Thymus (tissue), 11 donors: ENCODE measurements around the gene ENPP4. TPM values are rescaled to one million over a fixed set of nuclear protein-coding genes. Genes with fewer than 3 reads are reported as not detected.
"Not testable (repeated sequence)": the region's sequence is repeated elsewhere in the genome, so short reads cannot be mapped to it uniquely, and the experiment has no call there.

Source experiments
- DNase-seq, 9 donors: peaks; one replicate each; pipeline ENCODE4 v3.0.0-alpha.2; 2013; ENCODE audit warnings: low spot score in 9 of 9, low read depth in 6 of 9, missing footprints in 1 of 9
- H3K27ac ChIP-seq, 2 donors: one replicate each; pipeline ENCODE4 v1.5.1; 2013; ENCODE audit warnings: control low read depth in 1 of 2, low read depth in 1 of 2, low read length in 1 of 2, mild to moderate bottlenecking in 1 of 2, moderate library complexity in 1 of 2
- H3K27me3 ChIP-seq, 2 donors: one replicate each; pipeline ENCODE4 v1.5.1; 2013; ENCODE audit warnings: low read length in 1 of 2; ENCODE audit not compliant: control insufficient read depth in 2 of 2, insufficient read depth in 1 of 2
- H3K36me3 ChIP-seq, 2 donors: one replicate each; pipeline ENCODE4 v1.5.1; 2013; ENCODE audit warnings: low read length in 1 of 2, mild to moderate bottlenecking in 1 of 2, moderate library complexity in 1 of 2; ENCODE audit not compliant: control insufficient read depth in 2 of 2, insufficient read depth in 2 of 2
- H3K4me1 ChIP-seq, 2 donors: one replicate each; pipeline ENCODE4 v1.5.1; 2013; ENCODE audit warnings: low read length in 2 of 2; ENCODE audit not compliant: control insufficient read depth in 2 of 2, insufficient read depth in 2 of 2
- H3K4me3 ChIP-seq, 2 donors: one replicate each; pipeline ENCODE4 v1.5.1; 2013; ENCODE audit warnings: low read length in 2 of 2, control low read depth in 1 of 2, mild to moderate bottlenecking in 1 of 2
- H3K9me3 ChIP-seq, 2 donors: one replicate each; pipeline ENCODE4 v1.5.1; 2013; ENCODE audit warnings: low read length in 1 of 2, mild to moderate bottlenecking in 1 of 2; ENCODE audit not compliant: control insufficient read depth in 2 of 2, insufficient read depth in 1 of 2
- WGBS: extraction: QIAGEN DNeasy Blood & Tissue Kit; methylation state at CpG from one replicate; pipeline ENCODE4 v1.1.7; 2013; 5-methylcytosine and 5-hydroxymethylcytosine counted together
- polyA plus RNA-seq: library from polyadenylated mRNA; stranded (reverse); fragments of 200-250 nt; gene quantifications from one replicate; pipeline ENCODE4 v1.2.3, GENCODE V29; 2013
- total RNA-seq: library from RNA; stranded (reverse); fragments of 120-200 nt; gene quantifications from one replicate; pipeline ENCODE4 v1.2.4, GENCODE V29; 2013
- donor health status: healthy.

Gene ENPP4
- total and polyA plus RNA-seq, 2 donors, result 13.6 to 18.1 TPM

- Histone ChIP-seq H3K27ac (no peak overlapping the region), H3K4me1 (no peaks in the 10 kb centered on the region), H3K27me3 (no peaks in the 10 kb centered on the region), H3K9me3 (peaks cover 0 to 6% of the 10 kb centered on the region in 2 donors), H3K36me3 (no peaks in the 10 kb centered on the region), H3K4me3 (no peak overlapping the region)
- 96% methylated on average over 3 of the region's 3 CpGs for WGBS
- DNase-seq, result no peak
These were observed 11.0 kb upstream of the ENPP4 start for GRCh38 chr6:46118836-46119235.

- not testable (repeated sequence) for H3K27me3 ChIP-seq, H3K4me3 ChIP-seq
- WGBS, result 92% methylated on average over 5 of the region's 5 CpGs
These were observed 10.1 kb upstream of the ENPP4 start for GRCh38 chr6:46119679-46120078.

GRCh38 chr6:46128476-46128875, 1.3 kb upstream of the ENPP4 start:
- Histone ChIP-seq H3K9me3 (peaks cover 0 to 5% of the 10 kb centered on the region in 2 donors), H3K27me3 (no peaks in the 10 kb centered on the region), H3K27ac (no peak overlapping the region), H3K4me1 (peaks cover 3 to 6% of the 10 kb centered on the region in 2 donors), H3K4me3 (no peak overlapping the region), H3K36me3 (no peaks in the 10 kb centered on the region)
- DNase-seq, result peak in 1 of 9 donors; percentile 12
- 83% methylated on average over 3 of the region's 3 CpGs for WGBS

More at GRCh38 chr6:46119679-46120078, 10.1 kb upstream of the ENPP4 start:
- not testable (repeated sequence) for H3K9me3 ChIP-seq, H3K27ac ChIP-seq, H3K4me1 ChIP-seq, H3K36me3 ChIP-seq, DNase-seq

- H3K27ac ChIP-seq, result peak overlapping the region; percentile 64 to 86
- H3K27me3 ChIP-seq, result no peaks in the 10 kb centered on the region
- H3K36me3 ChIP-seq, result no peaks in the 10 kb centered on the region
- peaks cover 3 to 6% of the 10 kb centered on the region in 2 donors for H3K4me1 ChIP-seq
- 4% methylated on average over 10 of the region's 10 CpGs for WGBS
- no peak for DNase-seq
- peak overlapping the region; percentile 81 to 99 for H3K4me3 ChIP-seq
- H3K9me3 ChIP-seq, result peaks cover 0 to 5% of the 10 kb centered on the region in 2 donors
These were observed 529 bp upstream of the ENPP4 start for GRCh38 chr6:46129291-46129628.

GRCh38 chr6:46130666-46131065, 877 bp downstream of the ENPP4 start:
- Histone ChIP-seq H3K9me3 (peaks cover 0 to 5% of the 10 kb centered on the region in 2 donors), H3K36me3 (no peaks in the 10 kb centered on the region), H3K4me1 (peaks cover 3 to 6% of the 10 kb centered on the region in 2 donors), H3K27me3 (no peaks in the 10 kb centered on the region), H3K27ac (peak overlapping the region in 1 of 2 donors; percentile 81), H3K4me3 (peak overlapping the region; percentile 81 to 99)
- 80% methylated on average over 4 of the region's 4 CpGs for WGBS
- DNase-seq, result peak in 5 of 9 donors; percentile 3 to 38 (median 13)

GRCh38 chr6:46131291-46131690, 1.5 kb downstream of the ENPP4 start:
- WGBS, result 100% methylated on average over 1 of the region's 1 CpG
- H3K4me1 ChIP-seq, result not testable (repeated sequence)

GRCh38 chr6:46134216-46134615, 4.4 kb downstream of the ENPP4 start:
- Histone ChIP-seq H3K4me1 (peaks cover 0 to 3% of the 10 kb centered on the region in 2 donors), H3K27me3 (no peaks in the 10 kb centered on the region), H3K27ac (no peak overlapping the region), H3K36me3 (no peaks in the 10 kb centered on the region), H3K4me3 (no peak overlapping the region), H3K9me3 (peaks cover 0 to 5% of the 10 kb centered on the region in 2 donors)
- 96% methylated on average over 2 of the region's 2 CpGs for WGBS
- DNase-seq, result no peak

More at GRCh38 chr6:46131291-46131690, 1.5 kb downstream of the ENPP4 start:
- H3K27me3 ChIP-seq, H3K27ac ChIP-seq, H3K9me3 ChIP-seq, H3K36me3 ChIP-seq, H3K4me3 ChIP-seq, DNase-seq: not testable (repeated sequence)

- H3K4me3 ChIP-seq, result no peak overlapping the region
- WGBS, result 99% methylated on average over 1 of the region's 1 CpG
- no peak for DNase-seq
- H3K27ac ChIP-seq, result no peak overlapping the region
- peaks cover 0 to 2% of the 10 kb centered on the region in 2 donors for H3K9me3 ChIP-seq
- H3K36me3 ChIP-seq, result no peaks in the 10 kb centered on the region
- peaks cover 0 to 3% of the 10 kb centered on the region in 2 donors for H3K4me1 ChIP-seq
- H3K27me3 ChIP-seq, result no peaks in the 10 kb centered on the region
These were observed 5.4 kb downstream of the ENPP4 start for GRCh38 chr6:46135176-46135575.

- Histone ChIP-seq H3K9me3 (no peaks in the 10 kb centered on the region), H3K4me3 (no peak overlapping the region), H3K27ac (no peak overlapping the region), H3K27me3 (no peaks in the 10 kb centered on the region), H3K4me1 (no peaks in the 10 kb centered on the region), H3K36me3 (peaks cover 0 to 1% of the 10 kb centered on the region in 2 donors)
- no peak for DNase-seq
- WGBS, result 94% methylated on average over 2 of the region's 2 CpGs
These were observed 7.0 kb downstream of the ENPP4 start for GRCh38 chr6:46136831-46137230.

GRCh38 chr6:46137387-46137786, 7.6 kb downstream of the ENPP4 start:
- Histone ChIP-seq H3K27me3 (no peaks in the 10 kb centered on the region), H3K9me3 (no peaks in the 10 kb centered on the region), H3K36me3 (peaks cover 0 to 2% of the 10 kb centered on the region in 2 donors), H3K4me1 (no peaks in the 10 kb centered on the region), H3K4me3 (no peak overlapping the region), H3K27ac (no peak overlapping the region)
- no peak for DNase-seq
- 93% methylated on average over 2 of the region's 2 CpGs for WGBS
